ENCODE measurements around the gene SPINK6. TPM values are rescaled to one million over a fixed set of nuclear protein-coding genes. Genes with fewer than 3 reads are reported as not detected.

SPINK6 gene
- total RNA-seq, 6 experiments from 2014 or later = not detected

DNA sequence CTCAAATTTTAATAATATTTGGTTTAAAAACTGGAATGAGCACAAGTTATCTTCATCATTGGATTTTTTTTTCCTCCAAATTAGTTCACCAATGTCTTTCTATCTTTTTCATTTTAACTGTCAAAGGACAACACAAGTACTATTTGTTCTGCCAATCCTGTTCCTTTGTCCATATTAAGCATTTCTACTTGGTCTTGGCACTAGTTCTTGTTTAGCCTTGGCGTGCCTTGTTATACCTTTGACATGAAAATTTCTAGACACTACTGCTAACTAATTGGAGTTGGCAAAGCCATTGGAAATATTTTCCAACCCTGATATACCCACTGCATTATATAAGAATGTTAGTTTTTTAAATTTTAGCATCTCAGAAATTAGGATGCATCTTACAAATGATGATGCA, 3.8 kb downstream of the SPINK6 start:
- no peaks in the 10 kb centered on the region for H3K36me3 ChIP-seq
- intact Hi-C loops (cut with DNase I) = no loop called here
- no peak for TF ChIP-seq POLR2A (IDR thresholded peaks at IDR 0.05)
- TF ChIP-seq, protein P1, sequence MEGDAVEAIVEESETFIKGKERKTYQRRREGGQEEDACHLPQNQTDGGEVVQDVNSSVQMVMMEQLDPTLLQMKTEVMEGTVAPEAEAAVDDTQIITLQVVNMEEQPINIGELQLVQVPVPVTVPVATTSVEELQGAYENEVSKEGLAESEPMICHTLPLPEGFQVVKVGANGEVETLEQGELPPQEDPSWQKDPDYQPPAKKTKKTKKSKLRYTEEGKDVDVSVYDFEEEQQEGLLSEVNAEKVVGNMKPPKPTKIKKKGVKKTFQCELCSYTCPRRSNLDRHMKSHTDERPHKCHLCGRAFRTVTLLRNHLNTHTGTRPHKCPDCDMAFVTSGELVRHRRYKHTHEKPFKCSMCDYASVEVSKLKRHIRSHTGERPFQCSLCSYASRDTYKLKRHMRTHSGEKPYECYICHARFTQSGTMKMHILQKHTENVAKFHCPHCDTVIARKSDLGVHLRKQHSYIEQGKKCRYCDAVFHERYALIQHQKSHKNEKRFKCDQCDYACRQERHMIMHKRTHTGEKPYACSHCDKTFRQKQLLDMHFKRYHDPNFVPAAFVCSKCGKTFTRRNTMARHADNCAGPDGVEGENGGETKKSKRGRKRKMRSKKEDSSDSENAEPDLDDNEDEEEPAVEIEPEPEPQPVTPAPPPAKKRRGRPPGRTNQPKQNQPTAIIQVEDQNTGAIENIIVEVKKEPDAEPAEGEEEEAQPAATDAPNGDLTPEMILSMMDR (IDR thresholded peaks at IDR 0.05) = no peak
- 80% methylated on average over 1 of the region's 1 CpG for WGBS (ENCODE audit: insufficient coverage, low coverage, low lambda C conversion rate, missing lambda C conversion rate)
- DNase-seq (no peak), ATAC-seq (no peak)
- no peak overlapping the region for H3K4me3 ChIP-seq
- H3K27ac ChIP-seq = no peak overlapping the region
- no peaks in the 10 kb centered on the region for H3K27me3 ChIP-seq
- peaks cover 0 to 10% (median 0%) of the 10 kb centered on the region in 4 donors for H3K4me1 ChIP-seq
- H3K9me3 ChIP-seq = no peaks in the 10 kb centered on the region

DNA sequence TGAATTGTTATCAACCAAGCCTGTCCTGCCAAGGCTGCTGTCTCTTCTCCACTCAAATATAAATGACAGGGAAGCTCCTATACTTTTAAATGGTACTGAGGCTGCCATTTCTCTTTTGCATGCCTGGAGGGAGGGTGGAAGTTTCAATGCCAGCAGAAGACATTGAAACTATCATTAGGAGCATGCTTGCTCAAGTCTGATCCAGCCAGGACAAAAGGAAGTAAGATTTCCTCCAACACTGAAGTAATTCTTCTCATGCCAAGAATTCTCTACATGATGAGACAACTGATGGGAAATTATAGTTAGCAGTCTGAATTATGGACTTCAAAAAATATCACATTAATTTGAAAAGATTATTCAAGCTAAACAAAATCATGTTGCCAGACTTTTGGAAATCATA, 5.4 kb downstream of the SPINK6 start:
- H3K36me3 ChIP-seq = no peaks in the 10 kb centered on the region
- ATAC-seq (no peak), DNase-seq (no peak)
- H3K4me1 ChIP-seq = peaks cover 0 to 10% (median 0%) of the 10 kb centered on the region in 4 donors
- intact Hi-C loops (cut with DNase I) = no loop called here
- TF ChIP-seq, protein P1 (IDR thresholded peaks at IDR 0.05) = no peak
- TF ChIP-seq POLR2A (IDR thresholded peaks at IDR 0.05) = no peak
- H3K27ac ChIP-seq = no peak overlapping the region
- no peaks in the 10 kb centered on the region for H3K27me3 ChIP-seq
- no peak overlapping the region for H3K4me3 ChIP-seq
- no peaks in the 10 kb centered on the region for H3K9me3 ChIP-seq

DNA sequence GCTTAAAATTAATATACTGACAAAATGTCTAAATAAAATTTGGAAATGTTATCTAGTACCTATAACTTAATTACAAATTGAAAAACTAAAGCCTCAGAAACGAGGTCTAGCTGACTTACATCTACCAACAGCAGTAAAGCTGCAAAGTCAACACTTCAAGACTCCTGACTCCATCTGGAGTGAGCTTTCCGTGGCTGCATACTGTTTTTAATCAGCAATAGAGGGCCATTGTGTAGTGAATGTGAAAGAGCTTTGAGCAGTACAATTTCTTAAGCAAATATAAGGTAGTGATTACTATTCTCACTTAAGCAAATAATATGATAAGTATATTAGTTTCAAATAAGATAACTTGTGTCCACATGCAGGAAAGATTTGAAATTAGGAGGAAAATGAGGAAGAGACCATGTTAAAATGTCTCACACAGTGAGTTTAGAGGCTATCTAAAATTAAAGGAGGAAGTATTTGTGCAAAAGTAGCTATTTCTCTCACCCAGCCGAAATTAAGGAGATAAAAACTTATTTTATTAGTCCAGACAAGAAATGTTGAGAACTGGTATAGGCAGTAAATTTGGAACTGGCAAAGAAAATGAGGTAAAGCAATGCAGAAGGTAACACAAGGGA, 6.4 kb downstream of the SPINK6 start:
- Histone ChIP-seq H3K4me3 (no peak overlapping the region), H3K9me3 (no peaks in the 10 kb centered on the region), H3K4me1 (peaks cover 0 to 10% (median 0%) of the 10 kb centered on the region in 4 donors), H3K27ac (no peak overlapping the region), H3K27me3 (no peaks in the 10 kb centered on the region), H3K36me3 (no peaks in the 10 kb centered on the region)
- no peak for TF ChIP-seq POLR2A (IDR thresholded peaks at IDR 0.05)
- DNase-seq (no peak), ATAC-seq (no peak)
- intact Hi-C loops (cut with DNase I) = no loop called here
- WGBS (ENCODE audit: insufficient coverage, low coverage, low lambda C conversion rate, missing lambda C conversion rate) = 33% methylated on average over 3 of the region's 3 CpGs

DNA sequence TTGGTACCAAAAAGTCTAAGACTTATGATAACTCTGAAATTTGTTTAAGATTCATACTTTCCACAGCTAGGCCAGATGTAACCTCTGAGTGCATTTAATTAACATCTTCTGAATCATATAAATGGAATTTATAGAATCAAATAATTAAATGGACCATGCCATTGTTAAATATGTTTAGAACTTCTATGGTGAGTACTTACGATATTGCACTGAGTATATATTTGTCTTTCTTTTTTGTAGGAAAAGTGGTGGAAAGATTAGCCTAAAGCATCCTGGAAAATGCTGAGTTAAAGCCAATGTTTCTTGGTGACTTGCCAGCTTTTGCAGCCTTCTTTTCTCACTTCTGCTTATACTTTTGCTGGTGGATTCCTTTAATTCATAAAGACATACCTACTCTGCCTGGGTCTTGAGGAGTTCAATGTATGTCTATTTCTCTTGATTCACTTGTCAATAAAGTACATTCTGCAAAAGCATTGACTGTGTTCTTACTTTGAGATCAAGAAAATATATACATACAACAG, 11.9 kb downstream of the SPINK6 start:
- no peak overlapping the region for H3K4me3 ChIP-seq

DNA sequence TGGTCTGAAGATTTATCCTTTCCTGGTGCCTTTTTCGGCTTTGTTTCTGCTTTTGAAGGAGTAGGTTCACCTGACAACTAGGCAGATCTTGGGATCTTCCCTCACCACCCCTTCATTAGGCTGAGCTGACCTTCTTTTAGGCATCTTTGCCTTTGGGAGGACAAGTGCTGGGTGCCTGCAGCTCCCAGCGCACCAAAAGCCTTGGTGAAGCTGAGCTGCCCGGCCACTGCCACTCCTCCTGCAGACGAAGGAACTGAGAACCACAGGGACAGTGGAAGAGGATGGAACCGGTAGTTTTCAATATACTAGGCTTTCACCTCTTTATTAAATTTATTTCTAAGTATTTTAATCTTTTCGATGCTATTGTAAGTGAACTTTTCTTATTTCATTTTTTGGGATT, 18.7 kb downstream of the SPINK6 start:
- Histone ChIP-seq H3K27me3 (no peaks in the 10 kb centered on the region), H3K36me3 (no peaks in the 10 kb centered on the region), H3K4me1 (no peaks in the 10 kb centered on the region), H3K9me3 (no peaks in the 10 kb centered on the region), H3K4me3 (no peak overlapping the region), H3K27ac (no peak overlapping the region)
- no peak for ATAC-seq
- DNase-seq = no peak
- TF ChIP-seq, protein P1 (IDR thresholded peaks at IDR 0.05) = no peak
- no peak for TF ChIP-seq POLR2A (IDR thresholded peaks at IDR 0.05)
- WGBS (ENCODE audit: insufficient coverage, low coverage, low lambda C conversion rate, missing lambda C conversion rate) = 50% methylated on average over 5 of the region's 6 CpGs
- intact Hi-C loops (cut with DNase I) = no loop called here

More for the DNA sequence above, 11.9 kb downstream of the SPINK6 start:
- TF ChIP-seq, protein P1 (IDR thresholded peaks at IDR 0.05) = no peak
- TF ChIP-seq POLR2A (IDR thresholded peaks at IDR 0.05) = no peak
- ATAC-seq = no peak
- Histone ChIP-seq H3K27me3 (no peaks in the 10 kb centered on the region), H3K27ac (no peak overlapping the region), H3K9me3 (no peaks in the 10 kb centered on the region), H3K4me1 (no peaks in the 10 kb centered on the region), H3K36me3 (no peaks in the 10 kb centered on the region)
- intact Hi-C loops (cut with DNase I) = no loop called here
- WGBS (ENCODE audit: insufficient coverage, low coverage, low lambda C conversion rate, missing lambda C conversion rate) = 64% methylated on average over 1 of the region's 1 CpG
- DNase-seq = no peak

Measured in right lobe of liver (tissue), 6 donors.